GM23338 (cell line): ENCODE results near the gene FSD1. TPM values are rescaled to one million over a fixed set of nuclear protein-coding genes. Genes with fewer than 3 reads are reported as not detected.

Source experiments
- ATAC-seq: fragments of 200-7000 bp; cut with Tn5 transposase; 3 replicates; pipeline ENCODE4 v1.9.1; 2020
- DNase-seq: peaks from one replicate; pipeline ENCODE4 v3.0.0-alpha.2; 2015; ENCODE audit warnings: low spot score
- H2AFZ ChIP-seq: fragments of 200-600 bp; sonication (generic); 2 replicates; pipeline ENCODE4 v1.8.0; 2016; ENCODE audit warnings: antibody characterized with exemption, mild to moderate bottlenecking, moderate library complexity
- H3F3A ChIP-seq: fragments of 200-600 bp; sonication (generic); replicated peaks from 2 replicates; pipeline ENCODE4 v1.8.0; 2017; ENCODE audit warnings: antibody characterized with exemption, mixed run types, low read depth
- H3K27ac ChIP-seq: fragments of 200-600 bp; sonication (generic); 2 replicates; pipeline ENCODE4 v1.6.1; 2016; ENCODE audit warnings: low read depth
- H3K27me3 ChIP-seq: fragments of 200-600 bp; sonication (generic); 2 replicates; pipeline ENCODE4 v1.8.0; 2016; ENCODE audit warnings: mild to moderate bottlenecking, mixed run types, moderate library complexity; ENCODE audit not compliant: insufficient read depth
- H3K36me3 ChIP-seq: fragments of 200-600 bp; sonication (generic); 2 replicates; pipeline ENCODE4 v1.8.0; 2016; ENCODE audit warnings: mild to moderate bottlenecking; ENCODE audit not compliant: insufficient read depth
- H3K4me1 ChIP-seq: fragments of 200-600 bp; sonication (generic); 2 replicates; pipeline ENCODE4 v1.8.0; 2016; ENCODE audit warnings: mild to moderate bottlenecking, moderate library complexity; ENCODE audit not compliant: insufficient read depth
- H3K4me2 ChIP-seq: fragments of 200-600 bp; sonication (generic); 2 replicates; pipeline ENCODE4 v1.7.1; 2017; ENCODE audit warnings: mixed run types
- H3K4me3 ChIP-seq: fragments of 200-600 bp; sonication (generic); 2 replicates; pipeline ENCODE4 v1.6.1; 2016; ENCODE audit warnings: mixed run types
- H3K79me2 ChIP-seq: fragments of 200-600 bp; sonication (generic); replicated peaks from 2 replicates; pipeline ENCODE4 v1.8.0; 2017; ENCODE audit warnings: mild to moderate bottlenecking; ENCODE audit not compliant: insufficient read depth
- H3K9me2 ChIP-seq: fragments of 200-600 bp; sonication (generic); 2 replicates; pipeline ENCODE4 v1.8.0; 2017; ENCODE audit not compliant: insufficient read depth
- H4K20me1 ChIP-seq: fragments of 200-600 bp; sonication (generic); replicated peaks from 2 replicates; pipeline ENCODE4 v1.8.0; 2017; ENCODE audit warnings: mild to moderate bottlenecking; ENCODE audit not compliant: insufficient read depth
- H3K27ac Mint-ChIP-seq: 2 replicates; pipeline ENCODE4 v1.8.0; 2020; ENCODE audit warnings: inconsistent platforms, mild to moderate bottlenecking, moderate library complexity, mixed read lengths
- H3K27me3 Mint-ChIP-seq: 3 replicates; pipeline ENCODE4 v1.8.0; 2022; ENCODE audit warnings: low read depth, mild to moderate bottlenecking, moderate library complexity, mixed read lengths, inconsistent platforms; ENCODE audit not compliant: insufficient read depth, poor library complexity
- H3K36me3 Mint-ChIP-seq: 3 replicates; pipeline ENCODE4 v1.8.0; 2021; ENCODE audit warnings: low read depth, mild to moderate bottlenecking, inconsistent platforms, moderate library complexity, mixed read lengths
- H3K4me1 Mint-ChIP-seq: 3 replicates; pipeline ENCODE4 v1.8.0; 2020; ENCODE audit warnings: mild to moderate bottlenecking, inconsistent platforms, mixed read lengths
- H3K4me3 Mint-ChIP-seq: 3 replicates; pipeline ENCODE4 v1.8.0; 2021; ENCODE audit warnings: moderate library complexity, mild to moderate bottlenecking, inconsistent platforms, mixed read lengths
- H3K9me3 Mint-ChIP-seq: 3 replicates; pipeline ENCODE4 v1.8.0; 2020; ENCODE audit warnings: moderate library complexity, mild to moderate bottlenecking, inconsistent platforms, mixed read lengths
- CREB1 ChIP-seq: fragments of 250-450 bp; sonication (Bioruptor Pico); IDR thresholded peaks from 2 replicates; pipeline ENCODE4 v1.5.0; 2020; ENCODE audit warnings: low read depth, mild to moderate bottlenecking, moderate library complexity
- ETS1 ChIP-seq: IDR thresholded peaks from 2 replicates; pipeline ENCODE4 v1.6.1; 2016; ENCODE audit warnings: antibody characterized with exemption
- EZH2 ChIP-seq: fragments of 200-600 bp; sonication (generic); IDR thresholded peaks from one replicate; pipeline ENCODE4 v1.8.0; 2017; ENCODE audit warnings: antibody characterized with exemption, mild to moderate bottlenecking, low read depth; ENCODE audit not compliant: unreplicated experiment
- EZH2phosphoT487 ChIP-seq: fragments of 200-600 bp; sonication (generic); IDR thresholded peaks from one replicate; pipeline ENCODE4 v1.8.1; 2018; ENCODE audit warnings: antibody characterized with exemption; ENCODE audit not compliant: unreplicated experiment
- JUNB ChIP-seq: IDR thresholded peaks from one replicate; pipeline ENCODE4 v1.6.1; 2016; ENCODE audit warnings: antibody characterized with exemption; ENCODE audit not compliant: unreplicated experiment
- NANOG ChIP-seq: IDR thresholded peaks from 2 replicates; pipeline ENCODE4 v1.6.1; 2016; ENCODE audit warnings: antibody characterized with exemption, borderline replicate concordance
- POLR2AphosphoS5 ChIP-seq: IDR thresholded peaks from 2 replicates; pipeline ENCODE4 v1.6.1; 2016; ENCODE audit warnings: antibody characterized with exemption, low read depth
- REST ChIP-seq: IDR thresholded peaks from one replicate; pipeline ENCODE4 v1.6.1; 2018; ENCODE audit warnings: antibody characterized with exemption; ENCODE audit not compliant: unreplicated experiment
- STAT1 ChIP-seq: IDR thresholded peaks from one replicate; pipeline ENCODE4 v1.6.1; 2016; ENCODE audit warnings: antibody characterized with exemption; ENCODE audit not compliant: unreplicated experiment
- ZNF114 ChIP-seq: fragments of 250-450 bp; sonication (Bioruptor Pico); IDR thresholded peaks from 2 replicates; pipeline ENCODE4 v1.5.0; 2020; ENCODE audit warnings: mild to moderate bottlenecking, moderate library complexity
- ZNF331 ChIP-seq: fragments of 250-450 bp; sonication (Bioruptor Pico); IDR thresholded peaks from 2 replicates; pipeline ENCODE4 v1.5.0; 2020; ENCODE audit warnings: low read depth, mild to moderate bottlenecking, moderate library complexity
- ZNF462 ChIP-seq: fragments of 250-450 bp; sonication (Bioruptor Pico); IDR thresholded peaks from 2 replicates; pipeline ENCODE4 v1.5.0; 2020; ENCODE audit warnings: mild to moderate bottlenecking, moderate library complexity
- polyA plus RNA-seq: library from polyadenylated mRNA; unstranded; fragments of >200 nt; fragmentation: Nextera tagmentation; extraction: Ambion mirVana; gene quantifications from 2 replicates; pipeline ENCODE4 v1.2.1, GENCODE V29; 2016
- total RNA-seq: library from RNA; depleted of rRNA; stranded (reverse); fragments of >200 nt; shearing (Covaris generic); gene quantifications from 2 replicates; pipeline ENCODE4 v1.2.3, GENCODE V29; 2014
- TF ChIP-seq, protein P1 (sequence below), 2 experiments: fragments of 200-600 bp in 1 of 2; sonication (generic) in 1 of 2; conservative IDR thresholded peaks; 2 replicates each; pipeline versions ENCODE4 v1.5.1 to v1.6.1; 2016 to 2017; ENCODE audit warnings: antibody characterized with exemption in 2 of 2, low read depth in 2 of 2, mild to moderate bottlenecking in 2 of 2, moderate library complexity in 1 of 2

The FSD1 gene
- total and polyA plus RNA-seq, 2 experiments from 2014 or later, result 50.7 to 82.9 TPM

DNA sequence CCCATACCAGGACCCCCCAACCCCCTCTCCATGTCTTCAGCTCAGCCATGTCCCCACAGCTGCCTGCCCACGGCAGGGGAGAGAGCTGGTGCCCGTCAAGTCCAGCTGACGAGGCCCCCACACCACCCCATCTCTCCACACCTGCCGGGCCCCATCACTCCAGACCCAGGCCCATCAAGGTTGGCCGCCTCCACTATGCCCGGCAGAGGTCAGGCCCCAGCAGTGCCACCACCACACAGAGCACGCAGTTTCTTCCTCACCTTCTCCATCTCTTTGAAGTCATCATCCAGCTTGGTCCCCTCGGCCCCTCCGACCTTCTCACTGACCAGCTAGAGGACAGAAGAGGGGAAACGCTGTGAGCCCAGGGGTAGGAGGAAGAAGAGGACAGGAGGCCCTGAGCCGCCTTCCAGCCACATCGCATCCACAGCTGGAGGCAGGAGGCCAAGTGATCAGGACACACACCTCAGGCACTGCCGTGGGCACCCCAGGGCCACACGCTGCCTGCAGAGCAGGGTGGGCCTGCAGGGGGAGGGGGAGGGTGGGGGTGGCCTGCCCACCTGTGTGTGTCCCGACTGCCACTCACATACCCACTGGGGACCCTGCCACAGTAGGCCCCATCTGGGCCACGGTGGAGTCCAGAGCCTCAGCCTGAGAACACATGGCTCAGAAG, 62.4 kb downstream of the FSD1 start:
- no peak for TF ChIP-seq EZH2phosphoT487
- no peak for TF ChIP-seq POLR2AphosphoS5
- TF ChIP-seq JUNB, result no peak
- no peak for TF ChIP-seq EZH2
- TF ChIP-seq ZNF331, result no peak
- no peak for TF ChIP-seq ZNF462 (CRISPR knock-in tag)
- TF ChIP-seq, protein P1, sequence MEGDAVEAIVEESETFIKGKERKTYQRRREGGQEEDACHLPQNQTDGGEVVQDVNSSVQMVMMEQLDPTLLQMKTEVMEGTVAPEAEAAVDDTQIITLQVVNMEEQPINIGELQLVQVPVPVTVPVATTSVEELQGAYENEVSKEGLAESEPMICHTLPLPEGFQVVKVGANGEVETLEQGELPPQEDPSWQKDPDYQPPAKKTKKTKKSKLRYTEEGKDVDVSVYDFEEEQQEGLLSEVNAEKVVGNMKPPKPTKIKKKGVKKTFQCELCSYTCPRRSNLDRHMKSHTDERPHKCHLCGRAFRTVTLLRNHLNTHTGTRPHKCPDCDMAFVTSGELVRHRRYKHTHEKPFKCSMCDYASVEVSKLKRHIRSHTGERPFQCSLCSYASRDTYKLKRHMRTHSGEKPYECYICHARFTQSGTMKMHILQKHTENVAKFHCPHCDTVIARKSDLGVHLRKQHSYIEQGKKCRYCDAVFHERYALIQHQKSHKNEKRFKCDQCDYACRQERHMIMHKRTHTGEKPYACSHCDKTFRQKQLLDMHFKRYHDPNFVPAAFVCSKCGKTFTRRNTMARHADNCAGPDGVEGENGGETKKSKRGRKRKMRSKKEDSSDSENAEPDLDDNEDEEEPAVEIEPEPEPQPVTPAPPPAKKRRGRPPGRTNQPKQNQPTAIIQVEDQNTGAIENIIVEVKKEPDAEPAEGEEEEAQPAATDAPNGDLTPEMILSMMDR (conservative IDR thresholded peaks at IDR 0.05; ENCODE audit: low read depth in 2 of 2), result no peak
- no peak for TF ChIP-seq ZNF114 (CRISPR knock-in tag)
- no peak for TF ChIP-seq ETS1
- TF ChIP-seq CREB1, result no peak
- no peak for TF ChIP-seq NANOG
- no peak for TF ChIP-seq STAT1
- TF ChIP-seq REST, result no peak
- Mint-ChIP-seq H3K4me1 (peaks cover 23% of the 10 kb centered on the region), H3K4me3 (no peak overlapping the region), H3K27ac (no peak overlapping the region), H3K27me3 (peaks cover 33% of the 10 kb centered on the region), H3K36me3 (peaks cover 10% of the 10 kb centered on the region; the same call in 2 of the 3 replicates), H3K9me3 (no peaks in the 10 kb centered on the region)
- Histone ChIP-seq H3K4me1 (peaks cover 10% of the 10 kb centered on the region), H3F3A (peaks cover 13% of the 10 kb centered on the region; the same call in 1 of the 2 replicates), H2AFZ (no peak overlapping the region), H3K4me2 (no peak overlapping the region), H3K4me3 (no peak overlapping the region), H3K79me2 (peaks cover 13% of the 10 kb centered on the region; the same call in 1 of the 2 replicates), H3K36me3 (no peaks in the 10 kb centered on the region), H3K27me3 (no peaks in the 10 kb centered on the region), H4K20me1 (peaks cover 11% of the 10 kb centered on the region; the same call in 1 of the 2 replicates), H3K9me2 (no peaks in the 10 kb centered on the region), H3K27ac (no peak overlapping the region)
- no peak for ATAC-seq
- DNase-seq, result no peak
